DND-41 (cell line): ENCODE data around the gene SNRNP40.
A peak's percentile ranks its signal among the peaks of the same experiment; 100 is the strongest.
"Not testable (repeated sequence)": the region's sequence is repeated elsewhere in the genome, so short reads cannot be mapped to it uniquely, and the experiment has no call there.

Experiments used
- ATAC-seq: fragments of 200-7000 bp; cut with Tn5 transposase; 3 replicates; pipeline ENCODE4 v1.9.1; 2021; ENCODE audit warnings: low read depth; ENCODE audit not compliant: insufficient read depth
- DNase-seq: peaks from one replicate; pipeline ENCODE4 v3.0.0-alpha.2; 2020
- H2AFZ ChIP-seq: 2 replicates; pipeline ENCODE4 v1.6.0; 2012; ENCODE audit warnings: low read depth, low read length
- H3K27ac ChIP-seq: 2 replicates; pipeline ENCODE4 v1.5.1; 2012; ENCODE audit warnings: low read length, inconsistent platforms
- H3K27me3 ChIP-seq: fragments of 200-600 bp; sonication (generic); 2 replicates; pipeline ENCODE4 v1.6.0; 2012; ENCODE audit warnings: low read length, mild to moderate bottlenecking, inconsistent platforms; ENCODE audit not compliant: insufficient read depth, poor library complexity
- H3K36me3 ChIP-seq: 2 replicates; pipeline ENCODE4 v1.5.1; 2012; ENCODE audit warnings: low read length, inconsistent platforms; ENCODE audit not compliant: insufficient read depth
- H3K4me1 ChIP-seq: 2 replicates; pipeline ENCODE4 v1.5.1; 2012; ENCODE audit warnings: mild to moderate bottlenecking, low read length; ENCODE audit not compliant: insufficient read depth
- H3K4me2 ChIP-seq: 2 replicates; pipeline ENCODE4 v1.6.0; 2012; ENCODE audit warnings: mild to moderate bottlenecking, moderate library complexity, low read length, inconsistent platforms; ENCODE audit not compliant: insufficient read depth
- H3K4me3 ChIP-seq, 2 experiments: fragments of 200-600 bp in 1 of 2; shearing (Covaris generic) in 1 of 2; 2 replicates each; pipeline ENCODE4 v1.5.1; 2012 to 2016; ENCODE audit warnings: inconsistent platforms in 2 of 2, low read length in 2 of 2, mild to moderate bottlenecking in 2 of 2, low read depth in 1 of 2, moderate library complexity in 1 of 2
- H3K79me2 ChIP-seq: 2 replicates; pipeline ENCODE4 v1.6.0; 2012; ENCODE audit warnings: low read length, inconsistent platforms; ENCODE audit not compliant: insufficient read depth
- H3K9ac ChIP-seq: 2 replicates; pipeline ENCODE4 v1.6.0; 2012; ENCODE audit warnings: low read depth, mild to moderate bottlenecking, inconsistent platforms, low read length, moderate library complexity
- H3K9me3 ChIP-seq: 2 replicates; pipeline ENCODE4 v1.5.1; 2012; ENCODE audit warnings: low read length, moderate library complexity, mild to moderate bottlenecking, inconsistent platforms; ENCODE audit not compliant: insufficient read depth, severe bottlenecking
- H4K20me1 ChIP-seq: 2 replicates; pipeline ENCODE4 v1.6.0; 2012; ENCODE audit warnings: low read length; ENCODE audit not compliant: insufficient read depth
- EZH2 ChIP-seq: IDR thresholded peaks from 3 replicates; pipeline ENCODE4 v1.6.1; 2012; ENCODE audit warnings: borderline replicate concordance, low read depth, mild to moderate bottlenecking, moderate library complexity, low read length, inconsistent platforms; ENCODE audit not compliant: severe bottlenecking
- TF ChIP-seq, protein P1 (sequence below): IDR thresholded peaks from 2 replicates; pipeline ENCODE4 v1.5.1; 2012; ENCODE audit warnings: borderline replicate concordance, low read length, moderate library complexity, mild to moderate bottlenecking; ENCODE audit not compliant: poor library complexity, severe bottlenecking; ENCODE audit errors: extremely low read depth

The SNRNP40 gene

DNA sequence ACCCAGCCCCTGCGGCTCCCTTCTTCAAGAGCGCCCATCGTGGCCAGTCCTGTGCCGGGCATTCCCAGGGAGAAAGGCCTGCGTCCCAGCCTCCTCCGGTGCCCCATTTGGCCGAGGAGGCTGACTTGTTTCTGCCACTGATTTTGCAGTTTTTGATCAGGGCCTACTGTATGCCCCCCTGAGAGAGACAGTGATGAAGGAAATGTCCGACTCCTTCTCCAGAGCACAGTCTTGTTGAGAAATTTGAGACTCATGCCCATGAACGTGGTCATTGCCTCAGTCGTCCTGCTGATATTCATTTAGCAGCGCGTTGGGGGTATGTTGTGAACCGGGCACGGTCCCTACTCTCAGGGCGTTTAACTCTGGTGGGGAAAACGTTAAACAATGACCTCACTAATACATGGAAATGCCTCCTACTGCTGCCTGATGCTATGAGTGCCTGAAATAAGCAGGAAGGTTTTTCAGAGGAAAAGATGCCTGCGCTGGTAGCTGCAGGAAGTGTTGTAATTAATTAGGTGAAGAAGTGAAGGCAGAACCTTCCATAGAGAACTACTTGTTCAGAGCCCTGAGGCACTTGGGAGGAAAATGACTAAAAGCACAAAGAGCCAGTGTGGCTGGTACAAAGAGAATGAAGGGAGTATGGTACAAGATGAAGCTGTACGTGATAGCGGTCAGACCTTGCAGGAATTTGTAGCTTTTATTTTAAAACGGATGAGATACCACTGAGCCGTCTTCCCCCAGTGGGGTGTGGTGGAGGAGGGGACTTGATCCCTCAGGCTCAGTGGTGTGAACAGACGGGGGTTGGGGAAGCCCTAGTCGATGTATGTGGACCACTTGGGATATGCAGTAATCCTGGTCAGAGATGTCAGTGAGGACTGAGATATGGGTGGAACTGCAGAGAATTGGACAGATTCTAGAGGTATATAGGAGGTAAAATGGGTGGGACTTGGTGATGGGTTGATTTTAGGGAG, 974 bp upstream of the SNRNP40 start:
- peaks cover 38% of the 10 kb centered on the region for H3K4me1 ChIP-seq
- DNase-seq (no peak), ATAC-seq (0 out of 3 replicates have a peak, but pooled peaks have one; percentile 1)
- peak overlapping the region; percentile 72 for H3K27ac ChIP-seq
- peak overlapping the region; percentile 90 for H3K4me2 ChIP-seq
- no peaks in the 10 kb centered on the region for H3K9me3 ChIP-seq
- peak overlapping the region; percentile 78 to 83 for H3K4me3 ChIP-seq
- H3K27me3 ChIP-seq, result no peaks in the 10 kb centered on the region
- peaks cover 92% of the 10 kb centered on the region for H3K79me2 ChIP-seq
- peaks cover 25% of the 10 kb centered on the region for H3K36me3 ChIP-seq
- TF ChIP-seq EZH2, result no peak
- TF ChIP-seq, protein P1, sequence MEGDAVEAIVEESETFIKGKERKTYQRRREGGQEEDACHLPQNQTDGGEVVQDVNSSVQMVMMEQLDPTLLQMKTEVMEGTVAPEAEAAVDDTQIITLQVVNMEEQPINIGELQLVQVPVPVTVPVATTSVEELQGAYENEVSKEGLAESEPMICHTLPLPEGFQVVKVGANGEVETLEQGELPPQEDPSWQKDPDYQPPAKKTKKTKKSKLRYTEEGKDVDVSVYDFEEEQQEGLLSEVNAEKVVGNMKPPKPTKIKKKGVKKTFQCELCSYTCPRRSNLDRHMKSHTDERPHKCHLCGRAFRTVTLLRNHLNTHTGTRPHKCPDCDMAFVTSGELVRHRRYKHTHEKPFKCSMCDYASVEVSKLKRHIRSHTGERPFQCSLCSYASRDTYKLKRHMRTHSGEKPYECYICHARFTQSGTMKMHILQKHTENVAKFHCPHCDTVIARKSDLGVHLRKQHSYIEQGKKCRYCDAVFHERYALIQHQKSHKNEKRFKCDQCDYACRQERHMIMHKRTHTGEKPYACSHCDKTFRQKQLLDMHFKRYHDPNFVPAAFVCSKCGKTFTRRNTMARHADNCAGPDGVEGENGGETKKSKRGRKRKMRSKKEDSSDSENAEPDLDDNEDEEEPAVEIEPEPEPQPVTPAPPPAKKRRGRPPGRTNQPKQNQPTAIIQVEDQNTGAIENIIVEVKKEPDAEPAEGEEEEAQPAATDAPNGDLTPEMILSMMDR, result no peak
- peaks cover 8% of the 10 kb centered on the region; the same call in 1 of the 2 replicates for H4K20me1 ChIP-seq
- H2AFZ ChIP-seq, result peak overlapping the region; percentile 81
- H3K9ac ChIP-seq, result peak overlapping the region; percentile 84

GRCh38 chr1:31295874-31296485, 608 bp downstream of the SNRNP40 start:
- peak overlapping the region; percentile 78 to 83 for H3K4me3 ChIP-seq
- peak overlapping the region; percentile 91 for H3K4me2 ChIP-seq
- peak overlapping the region; percentile 92 for H2AFZ ChIP-seq
- H3K36me3 ChIP-seq, result peaks cover 41% of the 10 kb centered on the region
- peak overlapping the region; percentile 87 for H3K9ac ChIP-seq
- H3K9me3 ChIP-seq, result no peaks in the 10 kb centered on the region
- TF ChIP-seq, protein P1, result no peak
- TF ChIP-seq EZH2, result no peak
- peak overlapping the region; percentile 90 for H3K27ac ChIP-seq
- H3K4me1 ChIP-seq, result peaks cover 38% of the 10 kb centered on the region
- DNase-seq, result no peak
- no peaks in the 10 kb centered on the region for H3K27me3 ChIP-seq
- H3K79me2 ChIP-seq, result peaks cover 83% of the 10 kb centered on the region
- H4K20me1 ChIP-seq, result peaks cover 8% of the 10 kb centered on the region; the same call in 1 of the 2 replicates
- no peak for ATAC-seq

DNA sequence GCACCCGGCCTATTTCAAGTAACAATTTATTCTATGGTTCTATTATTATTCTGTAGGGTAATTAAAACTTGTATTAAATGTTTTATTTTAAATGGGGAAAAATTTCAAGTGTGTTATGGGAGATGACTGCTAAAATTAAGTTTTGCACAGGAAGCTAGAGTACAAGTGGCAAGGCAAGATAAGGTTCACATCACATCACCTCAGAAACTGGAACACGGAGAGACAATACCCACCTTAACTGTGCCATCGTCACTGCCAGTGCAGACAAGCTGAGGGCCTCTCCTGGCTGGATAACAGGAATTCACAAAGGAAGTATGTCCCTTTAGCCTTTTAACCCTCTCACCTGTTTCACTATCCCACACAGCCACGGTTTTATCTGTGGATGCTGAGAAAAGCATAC, 7.6 kb downstream of the SNRNP40 start:
- no peak overlapping the region for H3K4me2 ChIP-seq
- no peak overlapping the region for H3K4me3 ChIP-seq
- H3K9me3 ChIP-seq, result no peaks in the 10 kb centered on the region
- DNase-seq, result no peak
- H3K79me2 ChIP-seq, result peaks cover 19% of the 10 kb centered on the region
- ATAC-seq, result no peak
- H4K20me1 ChIP-seq, result peaks cover 5% of the 10 kb centered on the region; the same call in 1 of the 2 replicates
- H3K36me3 ChIP-seq, result peaks cover 89% of the 10 kb centered on the region
- H3K27me3 ChIP-seq, result no peaks in the 10 kb centered on the region
- no peak for TF ChIP-seq EZH2
- H3K27ac ChIP-seq, result no peak overlapping the region
- no peak overlapping the region for H2AFZ ChIP-seq
- no peaks in the 10 kb centered on the region for H3K4me1 ChIP-seq
- H3K9ac ChIP-seq, result no peak overlapping the region

DNA sequence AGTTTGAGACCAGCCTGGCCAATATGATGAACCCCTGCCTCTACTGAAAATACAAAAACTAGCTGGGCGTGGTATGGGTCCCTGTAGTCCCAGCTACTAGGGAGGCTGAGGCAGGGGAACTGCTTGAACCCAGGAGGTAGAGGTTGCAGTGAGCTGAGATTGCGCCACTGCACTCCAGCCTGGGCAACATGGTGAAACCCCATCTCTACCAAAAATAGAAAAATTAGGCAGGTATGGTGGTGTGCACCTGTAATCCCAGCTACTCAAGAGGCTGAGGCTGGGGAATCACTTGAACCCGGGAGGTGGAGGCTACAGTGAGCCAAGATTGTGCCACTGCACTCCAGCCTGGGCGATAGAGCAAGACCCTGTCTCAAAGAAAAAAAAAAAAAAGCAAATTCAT, 8.8 kb downstream of the SNRNP40 start:
- not testable (repeated sequence) for H4K20me1 ChIP-seq, H3K4me3 ChIP-seq, H3K9me3 ChIP-seq, H3K79me2 ChIP-seq, H3K4me1 ChIP-seq, H3K27me3 ChIP-seq, H3K4me2 ChIP-seq, ATAC-seq, H2AFZ ChIP-seq, H3K27ac ChIP-seq, DNase-seq, H3K9ac ChIP-seq
- peaks cover 89% of the 10 kb centered on the region for H3K36me3 ChIP-seq

DNA sequence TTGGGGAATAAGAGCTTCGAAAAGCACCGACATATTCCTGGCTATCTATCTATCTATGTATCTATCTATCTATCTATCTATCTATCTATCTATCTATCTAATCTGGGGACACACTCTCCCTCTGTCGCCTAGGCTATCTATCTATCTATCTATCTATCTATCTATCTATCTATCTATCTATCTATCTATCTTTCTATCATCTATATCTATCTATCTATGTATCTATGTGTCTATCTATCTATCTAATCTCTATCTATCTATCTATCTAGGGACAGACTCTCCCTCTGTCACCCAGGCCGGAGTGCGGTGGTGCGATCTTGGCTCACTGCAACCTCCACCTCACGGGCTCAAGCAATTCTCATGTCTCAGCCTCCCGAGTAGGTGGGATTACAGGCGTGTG, 14.2 kb downstream of the SNRNP40 start:
- H3K27me3 ChIP-seq, H3K4me1 ChIP-seq, H3K4me2 ChIP-seq, DNase-seq, H3K9me3 ChIP-seq, H3K4me3 ChIP-seq, H3K9ac ChIP-seq, H3K27ac ChIP-seq, H3K79me2 ChIP-seq, H4K20me1 ChIP-seq, H2AFZ ChIP-seq, ATAC-seq: not testable (repeated sequence)
- H3K36me3 ChIP-seq, result peaks cover 93% of the 10 kb centered on the region
